Gastroesophageal sphincter (tissue), 3 donors: ENCODE data around the gene SYNDIG1.

ENCODE experiments used
- POLR2AphosphoS5 ChIP-seq: sonication (generic); formaldehyde crosslinking; IDR thresholded peaks from one replicate; pipeline ENCODE4 v1.6.1; 2017; ENCODE audit warnings: antibody characterized with exemption
- TF ChIP-seq, protein P1 (sequence below), 4 experiments: fragments of 200-600 bp in 2 of 4; fragments of 450-650 bp in 2 of 4; sonication (generic) in 1 of 4; IDR thresholded peaks; one replicate each; pipeline ENCODE4 v1.5.1; 2017 to 2019; ENCODE audit warnings: antibody characterized with exemption in 4 of 4, mild to moderate bottlenecking in 2 of 4, moderate library complexity in 2 of 4

DNA sequence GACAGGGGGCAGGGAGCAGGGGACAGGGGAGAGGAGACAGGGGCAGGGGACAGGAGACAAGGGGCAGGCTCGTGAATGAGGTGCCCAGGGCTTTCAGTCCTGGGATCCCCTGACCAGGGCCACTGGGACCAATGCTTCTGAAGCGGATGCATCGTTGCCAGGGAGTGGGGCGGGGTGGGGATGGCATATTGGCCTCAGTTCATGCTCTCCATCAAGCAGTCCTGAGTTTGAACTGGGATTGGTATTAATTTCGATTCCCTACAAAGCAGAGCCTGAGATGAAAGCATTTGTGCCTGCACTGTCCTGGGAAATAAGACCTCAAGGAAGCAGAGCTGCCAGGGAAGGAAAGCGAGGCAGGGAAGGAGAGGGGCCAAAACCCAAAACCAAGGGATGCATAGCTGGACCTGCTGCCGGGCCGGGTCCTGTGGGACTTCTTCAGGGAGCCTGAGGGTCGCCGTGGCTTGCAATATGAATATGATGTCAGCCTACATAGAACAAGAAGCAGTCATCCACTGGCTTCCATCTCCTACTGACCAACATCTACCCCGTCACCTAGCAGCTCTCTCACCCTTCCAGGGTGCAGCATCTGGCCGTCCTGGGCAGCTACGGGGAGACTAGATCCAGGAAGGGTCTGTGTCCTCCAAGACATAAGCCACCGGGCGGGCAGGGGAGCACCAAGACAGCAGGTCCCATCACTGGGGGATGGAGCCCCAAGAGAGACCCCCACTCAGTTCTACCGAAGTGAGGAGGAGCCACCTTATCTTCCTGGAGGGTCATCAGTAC, 233.3 kb downstream of the SYNDIG1 start:
- TF ChIP-seq, protein P1, sequence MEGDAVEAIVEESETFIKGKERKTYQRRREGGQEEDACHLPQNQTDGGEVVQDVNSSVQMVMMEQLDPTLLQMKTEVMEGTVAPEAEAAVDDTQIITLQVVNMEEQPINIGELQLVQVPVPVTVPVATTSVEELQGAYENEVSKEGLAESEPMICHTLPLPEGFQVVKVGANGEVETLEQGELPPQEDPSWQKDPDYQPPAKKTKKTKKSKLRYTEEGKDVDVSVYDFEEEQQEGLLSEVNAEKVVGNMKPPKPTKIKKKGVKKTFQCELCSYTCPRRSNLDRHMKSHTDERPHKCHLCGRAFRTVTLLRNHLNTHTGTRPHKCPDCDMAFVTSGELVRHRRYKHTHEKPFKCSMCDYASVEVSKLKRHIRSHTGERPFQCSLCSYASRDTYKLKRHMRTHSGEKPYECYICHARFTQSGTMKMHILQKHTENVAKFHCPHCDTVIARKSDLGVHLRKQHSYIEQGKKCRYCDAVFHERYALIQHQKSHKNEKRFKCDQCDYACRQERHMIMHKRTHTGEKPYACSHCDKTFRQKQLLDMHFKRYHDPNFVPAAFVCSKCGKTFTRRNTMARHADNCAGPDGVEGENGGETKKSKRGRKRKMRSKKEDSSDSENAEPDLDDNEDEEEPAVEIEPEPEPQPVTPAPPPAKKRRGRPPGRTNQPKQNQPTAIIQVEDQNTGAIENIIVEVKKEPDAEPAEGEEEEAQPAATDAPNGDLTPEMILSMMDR (IDR thresholded peaks at IDR 0.05) = no peak
- TF ChIP-seq POLR2AphosphoS5 = no peak
